ENCODE data around the gene ARHGAP32. TPM values are rescaled to one million over a fixed set of nuclear protein-coding genes. Genes with fewer than 3 reads are reported as not detected.

ARHGAP32 gene
- total RNA-seq, 1 donor from 2014 or later, result 42.3 TPM

DNA sequence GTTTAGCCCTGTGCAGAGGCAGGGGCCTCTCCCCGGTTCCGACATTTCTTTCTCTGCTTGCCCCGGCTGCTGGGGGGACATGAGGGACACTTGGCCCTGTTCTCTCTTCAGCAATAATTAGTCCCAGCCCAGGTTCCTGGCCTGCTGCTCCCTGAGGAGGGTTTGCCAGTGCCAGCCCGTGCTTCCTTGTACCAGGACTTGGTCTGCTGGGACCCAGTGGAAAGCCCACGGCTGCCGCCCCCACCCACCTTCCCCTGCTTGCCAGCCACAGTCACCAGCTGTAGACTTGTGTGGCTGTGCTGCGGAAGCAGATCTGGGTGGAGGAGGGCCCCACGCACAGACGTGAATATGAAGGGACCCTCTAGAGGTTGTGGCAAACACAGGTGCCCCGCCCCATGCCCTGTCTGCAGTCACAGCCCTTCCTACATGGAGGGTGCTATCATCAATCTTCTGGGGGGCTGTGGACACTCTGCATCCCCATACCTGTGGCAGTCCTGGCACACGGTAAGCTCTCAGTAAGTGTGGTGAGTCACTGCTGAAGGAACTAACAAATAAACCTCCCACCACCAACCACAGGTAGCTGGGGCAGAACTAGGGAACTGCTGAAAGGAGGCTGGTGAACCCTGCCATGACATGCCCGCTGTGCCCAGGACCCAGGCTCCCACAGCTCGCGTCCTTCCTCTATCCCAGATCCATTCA lies 250.4 kb downstream of the ARHGAP32 start:
- Mint-ChIP-seq H3K4me3 (ENCODE audit: low read depth) (no peak overlapping the region), H3K27me3 (peaks cover 27% of the 10 kb centered on the region), H3K4me1 (ENCODE audit: low read depth) (peaks cover 2% of the 10 kb centered on the region), H3K27ac (no peak overlapping the region), H3K36me3 (ENCODE audit: insufficient read depth) (no peaks in the 10 kb centered on the region), H3K9me3 (ENCODE audit: low read depth) (no peaks in the 10 kb centered on the region)
- no peak for DNase-seq (ENCODE audit: low spot score, unreplicated experiment)
- TF ChIP-seq, protein P1, sequence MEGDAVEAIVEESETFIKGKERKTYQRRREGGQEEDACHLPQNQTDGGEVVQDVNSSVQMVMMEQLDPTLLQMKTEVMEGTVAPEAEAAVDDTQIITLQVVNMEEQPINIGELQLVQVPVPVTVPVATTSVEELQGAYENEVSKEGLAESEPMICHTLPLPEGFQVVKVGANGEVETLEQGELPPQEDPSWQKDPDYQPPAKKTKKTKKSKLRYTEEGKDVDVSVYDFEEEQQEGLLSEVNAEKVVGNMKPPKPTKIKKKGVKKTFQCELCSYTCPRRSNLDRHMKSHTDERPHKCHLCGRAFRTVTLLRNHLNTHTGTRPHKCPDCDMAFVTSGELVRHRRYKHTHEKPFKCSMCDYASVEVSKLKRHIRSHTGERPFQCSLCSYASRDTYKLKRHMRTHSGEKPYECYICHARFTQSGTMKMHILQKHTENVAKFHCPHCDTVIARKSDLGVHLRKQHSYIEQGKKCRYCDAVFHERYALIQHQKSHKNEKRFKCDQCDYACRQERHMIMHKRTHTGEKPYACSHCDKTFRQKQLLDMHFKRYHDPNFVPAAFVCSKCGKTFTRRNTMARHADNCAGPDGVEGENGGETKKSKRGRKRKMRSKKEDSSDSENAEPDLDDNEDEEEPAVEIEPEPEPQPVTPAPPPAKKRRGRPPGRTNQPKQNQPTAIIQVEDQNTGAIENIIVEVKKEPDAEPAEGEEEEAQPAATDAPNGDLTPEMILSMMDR (IDR thresholded peaks at IDR 0.05; ENCODE audit: unreplicated experiment), result no peak

DNA sequence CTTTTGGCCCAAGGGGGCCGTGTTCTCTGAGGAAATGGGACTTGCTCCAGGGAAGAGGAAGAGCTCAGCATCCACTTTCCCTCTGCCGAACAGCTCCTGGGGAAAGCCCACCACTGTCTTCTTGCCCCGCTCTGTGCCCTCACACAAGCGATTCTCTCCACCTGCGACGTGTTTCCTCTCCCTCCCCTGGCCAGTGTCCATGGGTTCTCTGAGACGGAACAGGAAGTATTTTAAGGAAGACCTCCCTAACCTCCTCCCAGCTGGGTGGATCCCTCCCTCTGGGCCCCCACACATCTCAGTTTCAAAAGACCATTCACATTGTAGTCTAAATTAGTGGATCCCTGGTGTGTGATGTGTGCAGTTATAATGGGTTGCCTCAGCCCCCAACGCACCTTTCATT lies 251.0 kb downstream of the ARHGAP32 start:
- Mint-ChIP-seq H3K9me3 (ENCODE audit: low read depth) (no peaks in the 10 kb centered on the region), H3K4me3 (ENCODE audit: low read depth) (no peak overlapping the region), H3K27ac (no peak overlapping the region), H3K36me3 (ENCODE audit: insufficient read depth) (no peaks in the 10 kb centered on the region), H3K27me3 (peaks cover 27% of the 10 kb centered on the region), H3K4me1 (ENCODE audit: low read depth) (peaks cover 3% of the 10 kb centered on the region)
- TF ChIP-seq, protein P1 (IDR thresholded peaks at IDR 0.05; ENCODE audit: unreplicated experiment), result no peak
- DNase-seq (ENCODE audit: low spot score, unreplicated experiment), result no peak

DNA sequence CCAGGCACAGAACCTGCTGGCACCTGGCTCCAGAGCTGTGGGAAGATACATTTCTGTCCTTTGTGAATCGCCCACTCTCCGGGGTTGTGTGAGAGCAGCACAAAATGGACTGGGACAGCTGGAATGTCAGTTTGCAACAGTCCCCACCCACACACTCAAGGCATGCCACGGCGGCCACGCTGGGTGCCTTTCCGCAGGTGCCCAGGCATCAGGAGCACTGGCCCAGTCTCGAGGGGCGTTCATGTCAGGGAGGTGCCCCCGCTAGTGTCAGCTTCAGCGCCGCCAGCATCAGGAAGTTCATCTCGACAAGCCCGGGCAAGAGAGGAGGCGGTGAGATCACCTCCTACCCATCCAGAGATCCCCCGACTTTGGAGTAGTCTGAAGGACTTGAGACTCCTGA lies 251.5 kb downstream of the ARHGAP32 start:
- DNase-seq (ENCODE audit: low spot score, unreplicated experiment), result no peak
- H3K27ac Mint-ChIP-seq, result no peak overlapping the region
- H3K36me3 Mint-ChIP-seq (ENCODE audit: insufficient read depth), result no peaks in the 10 kb centered on the region
- no peak overlapping the region for H3K4me3 Mint-ChIP-seq (ENCODE audit: low read depth)
- H3K27me3 Mint-ChIP-seq, result peaks cover 27% of the 10 kb centered on the region
- TF ChIP-seq, protein P1 (IDR thresholded peaks at IDR 0.05; ENCODE audit: unreplicated experiment), result no peak
- no peaks in the 10 kb centered on the region for H3K9me3 Mint-ChIP-seq (ENCODE audit: low read depth)
- peaks cover 3% of the 10 kb centered on the region for H3K4me1 Mint-ChIP-seq (ENCODE audit: low read depth)

DNA sequence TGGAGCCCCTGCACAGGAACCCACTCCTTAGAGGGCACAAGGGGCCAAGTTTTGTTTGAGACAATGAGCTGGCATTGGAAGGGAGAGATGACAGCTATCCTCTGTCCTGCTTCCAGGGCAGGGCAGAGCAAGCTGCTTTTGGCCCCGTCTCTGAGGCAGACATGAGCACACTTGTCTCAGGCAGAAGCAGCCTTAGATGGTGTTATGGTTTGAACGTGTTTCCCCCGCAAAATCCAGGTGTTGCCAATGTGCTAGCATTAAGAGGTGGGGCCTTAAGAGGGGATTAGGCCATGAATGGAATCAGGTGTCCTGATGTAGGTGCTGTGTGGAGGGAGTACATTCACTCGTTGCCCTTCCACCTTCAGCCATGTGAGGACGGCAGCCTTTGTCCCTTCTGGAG lies 252.0 kb downstream of the ARHGAP32 start:
- Mint-ChIP-seq H3K27ac (no peak overlapping the region), H3K36me3 (ENCODE audit: insufficient read depth) (no peaks in the 10 kb centered on the region), H3K4me1 (ENCODE audit: low read depth) (peaks cover 3% of the 10 kb centered on the region), H3K4me3 (ENCODE audit: low read depth) (no peak overlapping the region), H3K9me3 (ENCODE audit: low read depth) (no peaks in the 10 kb centered on the region), H3K27me3 (peaks cover 27% of the 10 kb centered on the region)
- DNase-seq (ENCODE audit: low spot score, unreplicated experiment), result no peak
- TF ChIP-seq, protein P1 (IDR thresholded peaks at IDR 0.05; ENCODE audit: unreplicated experiment), result no peak

DNA sequence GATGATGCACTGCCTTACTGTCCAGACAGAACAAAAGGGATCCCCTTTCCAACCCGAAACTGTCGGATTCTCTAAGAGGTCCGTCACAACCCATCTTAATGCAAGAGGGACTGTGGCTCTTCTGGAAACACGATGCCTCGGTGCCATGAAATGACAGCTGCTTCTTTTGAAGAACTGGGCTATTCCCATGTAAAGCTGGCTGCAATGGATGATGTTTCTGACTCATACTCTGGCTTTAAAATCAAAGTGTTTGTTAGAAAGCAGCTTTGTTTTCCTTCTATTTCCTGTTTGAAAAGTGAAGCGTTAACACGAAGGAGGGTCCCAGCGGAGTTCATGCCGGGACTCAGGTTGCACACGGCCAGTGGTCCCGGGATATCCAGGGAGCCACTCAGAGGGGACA lies 252.5 kb downstream of the ARHGAP32 start:
- Mint-ChIP-seq H3K27ac (no peak overlapping the region), H3K4me3 (ENCODE audit: low read depth) (no peak overlapping the region), H3K9me3 (ENCODE audit: low read depth) (no peaks in the 10 kb centered on the region), H3K27me3 (peaks cover 26% of the 10 kb centered on the region), H3K36me3 (ENCODE audit: insufficient read depth) (no peaks in the 10 kb centered on the region), H3K4me1 (ENCODE audit: low read depth) (peaks cover 3% of the 10 kb centered on the region)
- TF ChIP-seq, protein P1 (IDR thresholded peaks at IDR 0.05; ENCODE audit: unreplicated experiment), result no peak
- no peak for DNase-seq (ENCODE audit: low spot score, unreplicated experiment)
